Kidney (tissue), 14 donors: ENCODE data around the gene SHH. TPM values are rescaled to one million over a fixed set of nuclear protein-coding genes. Genes with fewer than 3 reads are reported as not detected.

Source experiments
- DNase-seq, 5 donors: peaks; one replicate each; pipeline ENCODE4 v3.0.0-alpha.2; 2013 to 2020
- FAIRE-seq: peaks from 2 replicates; lab custom pipeline; 2012; peaks lifted over from hg19 to GRCh38; lab: Jason Lieb, UNC
- H3K27ac ChIP-seq, 2 donors: one replicate each; pipeline ENCODE4 v1.7.0; 2013; ENCODE audit warnings: low read depth in 2 of 2, low read length in 2 of 2, inconsistent platforms in 1 of 2
- H3K27me3 ChIP-seq: one replicate; pipeline ENCODE4 v1.7.1; 2013; ENCODE audit warnings: low read length, inconsistent platforms; ENCODE audit not compliant: control insufficient read depth, insufficient read depth
- H3K36me3 ChIP-seq, 3 donors: one replicate each; pipeline versions ENCODE4 v1.7.0 to v1.7.1; 2013; ENCODE audit warnings: low read length in 3 of 3, control low read depth in 1 of 3, inconsistent platforms in 1 of 3; ENCODE audit not compliant: insufficient read depth in 3 of 3, control insufficient read depth in 2 of 3
- H3K4me1 ChIP-seq, 3 donors: one replicate each; pipeline versions ENCODE4 v1.7.0 to v1.7.1; 2013; ENCODE audit warnings: low read length in 3 of 3, inconsistent platforms in 1 of 3, low read depth in 1 of 3; ENCODE audit not compliant: control insufficient read depth in 2 of 3, insufficient read depth in 2 of 3
- H3K4me3 ChIP-seq, 3 donors: one replicate each; pipeline versions ENCODE4 v1.7.0 to v1.8.1; 2013; ENCODE audit warnings: low read length in 3 of 3, control low read depth in 1 of 3, inconsistent platforms in 1 of 3
- H3K9ac ChIP-seq, 3 donors: one replicate each; pipeline versions ENCODE4 v1.7.0 to v1.7.1; 2013; ENCODE audit warnings: low read length in 3 of 3, control low read depth in 1 of 3, inconsistent platforms in 1 of 3
- H3K9me3 ChIP-seq, 3 donors: one replicate each; pipeline versions ENCODE4 v1.7.0 to v1.7.1; 2013; ENCODE audit warnings: low read length in 3 of 3, control low read depth in 1 of 3, inconsistent platforms in 1 of 3; ENCODE audit not compliant: control insufficient read depth in 2 of 3, insufficient read depth in 1 of 3
- CTCF ChIP-seq: IDR thresholded peaks from 3 replicates; pipeline ENCODE4 v1.5.1; 2012; ENCODE audit warnings: mild to moderate bottlenecking, moderate library complexity, borderline replicate concordance; ENCODE audit not compliant: insufficient read depth; ENCODE audit errors: extremely low read depth
- intact Hi-C: fragments of 100-400 bp; cut with DNase I; formaldehyde crosslinking; loops from one replicate; pipeline ENCODE4 v1.11.1; 2022
- polyA plus RNA-seq: library from polyadenylated mRNA; stranded (reverse); fragments of 350-450 nt; fragmentation: Illumina TruSeq; extraction: RNeasy Lipid Tissue Mini Kit (QIAGEN cat#74804); gene quantifications from one replicate; pipeline ENCODE4 v1.2.3, GENCODE V29; 2014; ENCODE audit warnings: low read depth, low replicate concordance; ENCODE audit not compliant: insufficient read depth
- total RNA-seq: library from RNA; stranded (reverse); fragmentation: NEBNext Ultra II Directional; extraction: Animal tissue kit (Norgen Biotek cat#: 25700); gene quantifications from one replicate; pipeline ENCODE4 v1.2.1, GENCODE V29; 2021
- donor health status: control.
- donor health status: control.
- donor health status: control.
- donor health status: control.
- donor health status: control.
- donor health status: DM: yes; HTN: yes; CAD: no.
- donor health status: Normal renal cell carcinoma (clear cell type).

Gene SHH
- total and polyA plus RNA-seq, 2 donors from 2014 or later, result 2.0 to 15.2 TPM

GRCh38 chr7:155808549-155809331 lies 3.5 kb downstream of the SHH start:
- Histone ChIP-seq H3K9me3 (no peaks in the 10 kb centered on the region), H3K4me3 (peak overlapping the region in 2 of 3 donors; percentile 45 to 64), H3K36me3 (no peaks in the 10 kb centered on the region), H3K27me3 (peaks cover 28% of the 10 kb centered on the region), H3K4me1 (peaks cover 0 to 19% (median 0%) of the 10 kb centered on the region in 3 donors), H3K27ac (peak overlapping the region; percentile 89 to 96), H3K9ac (peak overlapping the region in 1 of 3 donors; percentile 71)
- intact Hi-C loops, result no loop called here
- FAIRE-seq, result no peak
- DNase-seq, result peak; percentile 77 to 89 (median 83)
- no peak for TF ChIP-seq CTCF

GRCh38 chr7:155807789-155808548 lies 4.3 kb downstream of the SHH start:
- FAIRE-seq (no peak), DNase-seq (peak; percentile 52 to 90 (median 58))
- intact Hi-C loops, result no loop called here
- H3K4me3 ChIP-seq, result peak overlapping the region in 2 of 3 donors; percentile 45 to 64
- H3K4me1 ChIP-seq, result peaks cover 0 to 19% (median 0%) of the 10 kb centered on the region in 3 donors
- H3K27me3 ChIP-seq, result peaks cover 23% of the 10 kb centered on the region
- H3K9me3 ChIP-seq, result no peaks in the 10 kb centered on the region
- no peak for TF ChIP-seq CTCF
- peak overlapping the region; percentile 89 to 96 for H3K27ac ChIP-seq
- H3K9ac ChIP-seq, result peak overlapping the region in 1 of 3 donors; percentile 71
- no peaks in the 10 kb centered on the region for H3K36me3 ChIP-seq

- H3K9ac ChIP-seq, result peak overlapping the region in 1 of 3 donors; percentile 40
- H3K27ac ChIP-seq, result peak overlapping the region; percentile 65 to 83
- H3K9me3 ChIP-seq, result no peaks in the 10 kb centered on the region
- peak in 4 of 5 donors; percentile 29 to 68 (median 51) for DNase-seq
- peaks cover 28% of the 10 kb centered on the region for H3K27me3 ChIP-seq
- peaks cover 0 to 19% (median 0%) of the 10 kb centered on the region in 3 donors for H3K4me1 ChIP-seq
- H3K4me3 ChIP-seq, result peak overlapping the region in 2 of 3 donors; percentile 10 to 64
- no peaks in the 10 kb centered on the region for H3K36me3 ChIP-seq
- FAIRE-seq, result no peak
- no peak for TF ChIP-seq CTCF
- intact Hi-C loops, result no loop called here
These were observed 5.1 kb downstream of the SHH start for GRCh38 chr7:155807065-155807671.
